Right atrium auricular region (tissue), 2 donors: ENCODE results near the gene CHMP1B. TPM values are rescaled to one million over a fixed set of nuclear protein-coding genes. Genes with fewer than 3 reads are reported as not detected.

Experiments used
- DNase-seq: peaks from one replicate; pipeline ENCODE4 v3.0.0-alpha.2; 2019; ENCODE audit warnings: low spot score
- H3K27ac ChIP-seq, 2 donors: fragments of 200-600 bp; sonication (generic); 1 replicate in 1 of 2; 2 replicates in 1 of 2; pipeline ENCODE4 v1.5.1; 2016 to 2019
- H3K27me3 ChIP-seq, 2 donors: fragments of 200-600 bp; sonication (generic); one replicate each; pipeline versions ENCODE4 v1.5.1 to v1.6.0; 2017 to 2019
- H3K36me3 ChIP-seq: fragments of 200-600 bp; sonication (generic); one replicate; pipeline ENCODE4 v1.5.1; 2016
- H3K4me1 ChIP-seq, 2 donors: fragments of 200-600 bp; sonication (generic); one replicate each; pipeline versions ENCODE4 v1.5.1 to v1.6.0; 2017 to 2019
- H3K4me3 ChIP-seq, 2 donors: fragments of 200-600 bp; sonication (generic); 1 replicate in 1 of 2; 2 replicates in 1 of 2; pipeline ENCODE4 v1.5.1; 2017 to 2019; ENCODE audit warnings: mild to moderate bottlenecking in 1 of 2, moderate library complexity in 1 of 2
- H3K9me3 ChIP-seq, 2 donors: fragments of 200-600 bp; sonication (generic); one replicate each; pipeline ENCODE4 v1.5.1; 2019
- total RNA-seq, 2 donors: library from RNA; depleted of rRNA; stranded (reverse); fragments of >200 nt; gene quantifications; one replicate each; pipeline ENCODE4 v1.1.0, GENCODE V29; 2016
- TF ChIP-seq, protein P1 (sequence below), 2 donors: fragments of 200-600 bp; sonication (generic); IDR thresholded peaks; one replicate each; pipeline ENCODE4 v1.5.1; 2019; ENCODE audit warnings: antibody characterized with exemption in 2 of 2

CHMP1B gene
- total RNA-seq, 2 donors from 2014 or later: 30.5 to 38.2 TPM

DNA sequence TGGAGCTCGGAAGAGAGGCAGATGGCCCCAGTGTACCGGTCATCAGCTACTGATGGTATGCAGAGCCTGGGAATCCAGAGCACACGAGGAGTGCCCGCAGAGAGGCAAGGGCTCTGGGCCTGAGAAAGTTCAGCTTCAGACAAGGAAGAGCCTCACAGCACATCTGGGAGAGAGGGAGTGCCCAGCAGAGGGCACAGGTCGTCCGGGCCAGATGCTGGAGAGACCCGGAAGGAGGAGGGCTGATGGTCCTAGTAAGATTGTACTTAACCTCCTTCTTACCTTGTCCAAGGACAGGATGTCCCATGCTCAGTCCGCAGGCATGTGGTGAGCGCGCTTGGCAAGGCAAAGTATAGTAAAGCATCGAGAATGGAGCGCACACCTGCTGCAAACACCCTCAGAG, 24.4 kb upstream of the CHMP1B start:
- Histone ChIP-seq H3K36me3 (no peaks in the 10 kb centered on the region), H3K9me3 (no peaks in the 10 kb centered on the region), H3K27me3 (no peaks in the 10 kb centered on the region), H3K4me3 (no peak overlapping the region), H3K4me1 (no peaks in the 10 kb centered on the region), H3K27ac (no peak overlapping the region)
- TF ChIP-seq, protein P1, sequence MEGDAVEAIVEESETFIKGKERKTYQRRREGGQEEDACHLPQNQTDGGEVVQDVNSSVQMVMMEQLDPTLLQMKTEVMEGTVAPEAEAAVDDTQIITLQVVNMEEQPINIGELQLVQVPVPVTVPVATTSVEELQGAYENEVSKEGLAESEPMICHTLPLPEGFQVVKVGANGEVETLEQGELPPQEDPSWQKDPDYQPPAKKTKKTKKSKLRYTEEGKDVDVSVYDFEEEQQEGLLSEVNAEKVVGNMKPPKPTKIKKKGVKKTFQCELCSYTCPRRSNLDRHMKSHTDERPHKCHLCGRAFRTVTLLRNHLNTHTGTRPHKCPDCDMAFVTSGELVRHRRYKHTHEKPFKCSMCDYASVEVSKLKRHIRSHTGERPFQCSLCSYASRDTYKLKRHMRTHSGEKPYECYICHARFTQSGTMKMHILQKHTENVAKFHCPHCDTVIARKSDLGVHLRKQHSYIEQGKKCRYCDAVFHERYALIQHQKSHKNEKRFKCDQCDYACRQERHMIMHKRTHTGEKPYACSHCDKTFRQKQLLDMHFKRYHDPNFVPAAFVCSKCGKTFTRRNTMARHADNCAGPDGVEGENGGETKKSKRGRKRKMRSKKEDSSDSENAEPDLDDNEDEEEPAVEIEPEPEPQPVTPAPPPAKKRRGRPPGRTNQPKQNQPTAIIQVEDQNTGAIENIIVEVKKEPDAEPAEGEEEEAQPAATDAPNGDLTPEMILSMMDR (IDR thresholded peaks at IDR 0.05): no peak
- no peak for DNase-seq

DNA sequence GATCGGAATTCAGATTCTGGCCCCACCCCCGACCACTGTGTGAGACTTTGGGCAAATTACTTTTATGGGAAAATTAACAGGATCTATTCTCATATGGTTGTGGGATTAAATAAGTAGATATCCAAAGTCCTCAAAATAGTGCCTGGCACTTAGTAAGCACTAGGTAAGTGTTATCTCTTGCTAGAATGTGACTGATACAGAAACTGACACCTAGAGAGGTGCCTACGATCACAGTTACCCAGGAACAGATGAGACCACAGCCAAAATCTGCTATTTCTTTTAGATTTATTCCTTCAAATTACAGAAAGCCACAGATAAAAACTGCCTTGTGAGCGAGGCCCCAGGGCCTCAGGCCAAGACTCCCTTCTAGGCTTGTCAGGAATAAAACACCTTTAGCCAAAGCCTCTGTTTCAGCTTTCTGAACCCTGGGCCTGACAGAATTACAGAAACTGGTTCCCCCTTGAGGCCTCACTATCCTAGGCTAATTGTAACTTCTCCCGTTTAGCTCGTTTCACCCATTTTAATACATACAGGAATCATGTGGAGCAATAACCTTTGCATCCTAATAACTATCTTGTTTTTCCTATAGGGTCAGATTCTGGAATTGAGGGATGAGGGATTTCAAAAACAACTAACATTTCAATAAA, 22.3 kb upstream of the CHMP1B start:
- TF ChIP-seq, protein P1 (IDR thresholded peaks at IDR 0.05): no peak
- Histone ChIP-seq H3K4me1 (no peaks in the 10 kb centered on the region), H3K9me3 (no peaks in the 10 kb centered on the region), H3K27me3 (no peaks in the 10 kb centered on the region), H3K36me3 (no peaks in the 10 kb centered on the region), H3K4me3 (no peak overlapping the region), H3K27ac (no peak overlapping the region)
- DNase-seq: no peak

DNA sequence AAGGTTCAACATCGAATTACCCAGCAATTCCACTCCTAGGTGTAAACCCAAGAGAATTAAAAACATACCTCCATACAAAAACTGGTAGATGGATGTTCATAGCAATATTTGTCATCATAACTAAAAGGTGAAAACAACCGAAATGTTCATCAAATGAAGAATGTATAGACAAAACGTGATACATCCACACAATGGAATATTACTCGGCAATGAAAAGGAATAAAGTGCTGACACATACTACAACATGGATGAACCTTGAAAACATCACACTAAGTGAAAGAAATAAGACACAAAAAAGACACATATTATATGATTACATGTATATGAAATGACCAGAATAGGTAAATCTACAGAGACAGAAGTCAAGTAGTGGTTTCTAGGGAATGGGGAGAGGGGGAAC, 20.6 kb upstream of the CHMP1B start:
- DNase-seq: no peak
- Histone ChIP-seq H3K27ac (no peak overlapping the region), H3K27me3 (no peaks in the 10 kb centered on the region), H3K4me1 (no peaks in the 10 kb centered on the region), H3K36me3 (no peaks in the 10 kb centered on the region), H3K9me3 (no peaks in the 10 kb centered on the region), H3K4me3 (no peak overlapping the region)
- TF ChIP-seq, protein P1 (IDR thresholded peaks at IDR 0.05): no peak

DNA sequence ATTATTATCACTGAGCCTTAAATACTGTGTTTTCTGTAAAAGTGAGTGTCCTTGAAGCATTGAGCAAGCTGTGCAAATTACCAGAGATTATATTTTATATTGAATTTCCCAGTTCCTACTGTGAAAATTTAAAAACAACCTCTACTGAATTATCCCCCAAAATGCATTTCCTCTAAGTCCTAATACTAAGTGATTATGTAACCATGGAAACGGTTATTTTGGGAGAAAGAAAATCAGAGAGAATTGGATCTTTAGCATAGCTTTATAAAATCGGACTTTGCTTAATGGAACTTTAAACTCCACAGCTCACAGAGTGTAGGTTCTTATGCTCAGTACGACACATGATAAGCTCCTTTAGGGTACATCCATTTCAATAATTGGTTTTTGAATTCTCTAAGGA, 19.3 kb upstream of the CHMP1B start:
- Histone ChIP-seq H3K27me3 (no peaks in the 10 kb centered on the region), H3K36me3 (no peaks in the 10 kb centered on the region), H3K9me3 (no peaks in the 10 kb centered on the region), H3K4me3 (no peak overlapping the region), H3K27ac (no peak overlapping the region), H3K4me1 (no peaks in the 10 kb centered on the region)
- DNase-seq: no peak
- TF ChIP-seq, protein P1 (IDR thresholded peaks at IDR 0.05): no peak

DNA sequence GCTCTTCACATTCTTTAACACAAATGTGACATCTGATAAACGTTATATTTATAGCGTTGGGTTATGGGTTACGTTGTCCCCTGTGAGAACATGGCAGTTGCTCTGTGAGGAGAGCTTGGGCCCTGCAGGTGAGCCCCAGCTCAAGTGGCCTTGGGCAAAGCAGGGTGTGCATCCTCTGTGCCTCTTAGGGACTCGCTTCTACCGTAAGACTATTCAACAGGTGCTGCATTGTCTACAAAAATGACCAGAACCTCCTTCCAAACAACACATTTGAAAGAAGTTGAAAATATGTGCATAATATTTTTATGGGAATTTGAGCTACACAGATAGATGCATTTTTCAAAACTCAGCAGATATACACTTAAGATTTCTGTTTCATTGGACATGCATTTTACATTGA, 16.4 kb upstream of the CHMP1B start:
- Histone ChIP-seq H3K27me3 (no peaks in the 10 kb centered on the region), H3K4me3 (no peak overlapping the region)
- DNase-seq: no peak

More for the DNA sequence above, 16.4 kb upstream of the CHMP1B start:
- no peaks in the 10 kb centered on the region for H3K4me1 ChIP-seq
- no peaks in the 10 kb centered on the region for H3K9me3 ChIP-seq
- H3K36me3 ChIP-seq: no peaks in the 10 kb centered on the region
- TF ChIP-seq, protein P1 (IDR thresholded peaks at IDR 0.05): no peak
- no peak overlapping the region for H3K27ac ChIP-seq
